Stomach (tissue), 9 donors: ENCODE results near the gene LBX1. TPM values are rescaled to one million over a fixed set of nuclear protein-coding genes. Genes with fewer than 3 reads are reported as not detected.

Source experiments
- DNase-seq, 2 donors: peaks; one replicate each; pipeline versions ENCODE4 v3.0.0 to v3.0.0-alpha.2; 2013 to 2019
- H3K27ac ChIP-seq, 5 donors: fragments of 200-600 bp in 4 of 5; sonication (generic) in 4 of 5; one replicate each; pipeline ENCODE4 v1.5.1; 2013 to 2019; ENCODE audit warnings: mild to moderate bottlenecking in 1 of 5, moderate library complexity in 1 of 5
- H3K27me3 ChIP-seq, 3 donors: fragments of 200-600 bp; sonication (generic); one replicate each; pipeline ENCODE4 v1.5.1; 2017 to 2019; ENCODE audit warnings: mixed run types in 1 of 3
- H3K36me3 ChIP-seq, 4 donors: fragments of 200-600 bp; sonication (generic); 1 replicate in 3 of 4; 2 replicates in 1 of 4; pipeline ENCODE4 v1.5.1; 2016 to 2019
- H3K4me1 ChIP-seq, 4 donors: fragments of 200-600 bp; sonication (generic); one replicate each; pipeline ENCODE4 v1.5.1; 2016 to 2019
- H3K4me3 ChIP-seq, 4 donors: fragments of 200-600 bp; sonication (generic) in 3 of 4; one replicate each; pipeline ENCODE4 v1.5.1; 2016 to 2019; ENCODE audit warnings: mild to moderate bottlenecking in 1 of 4
- H3K9me3 ChIP-seq, 4 donors: fragments of 200-600 bp; sonication (generic); one replicate each; pipeline ENCODE4 v1.5.1; 2016 to 2019
- CTCF ChIP-seq, 7 experiments: fragments of 450-650 bp in 4 of 7; fragments of 200-600 bp in 3 of 7; sonication (generic) in 3 of 7; IDR thresholded peaks; one replicate each; pipeline ENCODE4 v1.5.1; 2016 to 2019; ENCODE audit warnings: antibody characterized with exemption in 7 of 7, control low read depth in 2 of 7, mild to moderate bottlenecking in 1 of 7
- EP300 ChIP-seq: sonication (generic); formaldehyde crosslinking; IDR thresholded peaks from one replicate; pipeline ENCODE4 v1.6.1; 2017; ENCODE audit warnings: antibody characterized with exemption
- POLR2A ChIP-seq, 4 donors: fragments of 450-650 bp; IDR thresholded peaks; one replicate each; pipeline ENCODE4 v1.6.1; 2016; ENCODE audit warnings: antibody characterized with exemption in 4 of 4, control low read depth in 2 of 4, mild to moderate bottlenecking in 1 of 4, moderate library complexity in 1 of 4
- POLR2AphosphoS5 ChIP-seq, 3 donors: sonication (generic); formaldehyde crosslinking; IDR thresholded peaks; one replicate each; pipeline ENCODE4 v1.6.1; 2016; ENCODE audit warnings: antibody characterized with exemption in 3 of 3
- WGBS, 5 donors: extraction: QIAGEN DNeasy Blood & Tissue Kit in 3 of 5; methylation state at CpG; one replicate each; pipeline versions ENCODE4 v1.1.5 to v1.1.7; 2013 to 2018; 5-methylcytosine and 5-hydroxymethylcytosine counted together
- intact Hi-C: fragments of 100-400 bp; cut with DNase I; formaldehyde crosslinking; loops from one replicate; pipeline ENCODE4 v1.15.1; 2023; ENCODE audit warnings: low total_unique reads
- polyA plus RNA-seq, 3 donors: library from polyadenylated mRNA; stranded (reverse); fragments of 200-250 nt; gene quantifications; one replicate each; pipeline ENCODE4 v1.2.3, GENCODE V29; 2013
- total RNA-seq, 5 donors: library from RNA; depleted of rRNA; stranded (reverse); fragments of >200 nt; gene quantifications; one replicate each; pipeline versions ENCODE4 v1.1.0 to v1.2.3, GENCODE V29; 2014 to 2016
- donor health status: healthy with polysubstance abuse.
- donor health status: Bipolar disorder and iron deficiency.
- donor health status: healthy.

LBX1 gene
- total and polyA plus RNA-seq, 8 donors: not detected

GRCh38 chr10:101195921-101196320, 33.3 kb downstream of the LBX1 start:
- H3K27me3 ChIP-seq: peaks cover 0 to 83% (median 16%) of the 10 kb centered on the region in 3 donors
- intact Hi-C loops: no loop called here
- TF ChIP-seq CTCF (IDR thresholded peaks at IDR 0.05): no peak
- TF ChIP-seq POLR2AphosphoS5 (IDR thresholded peaks at IDR 0.05): no peak
- TF ChIP-seq EP300: no peak
- no peak for TF ChIP-seq POLR2A (IDR thresholded peaks at IDR 0.05)
- DNase-seq: no peak
- 82 to 85% (median 84%) methylated on average over 3 to 5 of the region's 5 CpGs for WGBS, 5 donors
- no peak overlapping the region for H3K27ac ChIP-seq
- no peaks in the 10 kb centered on the region for H3K36me3 ChIP-seq
- H3K4me1 ChIP-seq: no peaks in the 10 kb centered on the region
- no peak overlapping the region for H3K4me3 ChIP-seq
- H3K9me3 ChIP-seq: no peaks in the 10 kb centered on the region

DNA sequence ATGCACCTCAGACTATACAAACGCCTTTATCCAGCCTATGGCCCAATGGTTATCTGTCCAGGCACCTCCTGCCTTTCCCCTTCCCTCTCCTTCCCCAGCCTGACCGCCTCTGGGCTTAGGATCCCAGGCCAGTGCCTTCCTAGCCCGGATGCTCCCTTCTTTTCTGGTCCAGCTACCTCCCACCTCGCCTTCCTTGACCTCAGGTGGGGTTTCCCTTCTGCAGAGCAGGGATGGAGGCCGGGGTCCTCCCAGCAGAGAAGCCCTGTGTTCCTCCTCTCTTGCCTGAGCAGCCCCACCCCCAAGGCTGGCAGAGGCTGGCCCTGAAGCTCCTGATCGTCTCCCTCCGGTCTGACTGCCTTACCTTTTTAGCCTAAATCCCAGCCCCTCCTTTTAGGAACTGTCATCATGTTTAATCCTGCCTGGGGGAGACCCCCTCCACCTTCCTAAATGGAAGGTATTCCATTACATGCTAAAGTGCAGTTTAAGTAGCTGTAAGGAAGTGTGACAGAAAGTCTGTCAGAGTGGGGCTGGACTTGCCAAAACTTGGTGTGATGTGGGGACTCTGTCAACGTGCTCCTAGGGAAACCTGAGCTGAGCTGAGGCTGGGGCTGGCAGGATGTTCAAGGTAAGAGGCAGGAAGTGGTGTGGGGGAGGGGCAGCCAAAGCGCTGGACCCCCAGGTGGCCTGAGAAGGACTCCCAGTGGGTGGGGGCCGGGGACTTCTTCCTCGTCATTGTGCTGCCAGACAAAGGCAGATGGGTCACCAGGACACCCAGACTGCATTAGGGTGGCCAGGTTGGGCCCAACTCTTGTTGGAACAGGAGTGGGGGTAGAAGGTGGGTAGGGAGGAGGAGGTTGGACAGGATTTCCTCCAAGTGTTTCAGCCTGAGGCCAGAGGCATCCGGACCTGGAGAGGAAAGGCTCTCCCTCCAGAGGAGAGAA, 39.5 kb downstream of the LBX1 start:
- H3K27ac ChIP-seq: no peak overlapping the region
- H3K4me3 ChIP-seq: no peak overlapping the region
- no peaks in the 10 kb centered on the region for H3K4me1 ChIP-seq
- H3K36me3 ChIP-seq: no peaks in the 10 kb centered on the region
- H3K27me3 ChIP-seq: peaks cover 0 to 53% (median 11%) of the 10 kb centered on the region in 3 donors
- intact Hi-C loops: no loop called here
- TF ChIP-seq POLR2AphosphoS5 (IDR thresholded peaks at IDR 0.05) (no peak), EP300 (no peak), CTCF (IDR thresholded peaks at IDR 0.05) (no peak), POLR2A (IDR thresholded peaks at IDR 0.05) (no peak)
- DNase-seq: no peak
- H3K9me3 ChIP-seq: no peaks in the 10 kb centered on the region
- WGBS, 5 donors: 33 to 46% (median 39%) methylated on average over 12 of the region's 12 CpGs

GRCh38 chr10:101188942-101189341, 40.3 kb downstream of the LBX1 start:
- H3K27ac ChIP-seq: no peak overlapping the region
- no peak for DNase-seq
- no peaks in the 10 kb centered on the region for H3K4me1 ChIP-seq
- peaks cover 0 to 49% (median 11%) of the 10 kb centered on the region in 3 donors for H3K27me3 ChIP-seq
- H3K9me3 ChIP-seq: no peaks in the 10 kb centered on the region
- WGBS, 5 donors: 73 to 87% (median 78%) methylated on average over 4 of the region's 4 CpGs
- H3K4me3 ChIP-seq: no peak overlapping the region
- intact Hi-C loops: no loop called here
- TF ChIP-seq POLR2AphosphoS5 (IDR thresholded peaks at IDR 0.05): no peak
- no peak for TF ChIP-seq CTCF (IDR thresholded peaks at IDR 0.05)
- no peak for TF ChIP-seq EP300
- no peak for TF ChIP-seq POLR2A (IDR thresholded peaks at IDR 0.05)
- H3K36me3 ChIP-seq: no peaks in the 10 kb centered on the region

- Histone ChIP-seq H3K4me3 (no peak overlapping the region), H3K27me3 (peaks cover 0 to 49% (median 4%) of the 10 kb centered on the region in 3 donors), H3K4me1 (no peaks in the 10 kb centered on the region), H3K27ac (no peak overlapping the region), H3K9me3 (no peaks in the 10 kb centered on the region), H3K36me3 (no peaks in the 10 kb centered on the region)
- WGBS, 5 donors: 68 to 80% (median 74%) methylated on average over 6 of the region's 6 CpGs
- no peak for DNase-seq
- TF ChIP-seq POLR2A (IDR thresholded peaks at IDR 0.05) (no peak), CTCF (IDR thresholded peaks at IDR 0.05) (no peak), EP300 (no peak), POLR2AphosphoS5 (IDR thresholded peaks at IDR 0.05) (no peak)
- intact Hi-C loops: no loop called here
Observed at GRCh38 chr10:101183458-101184183, 45.6 kb downstream of the LBX1 start.
